NT2/D1 (cell line): ENCODE measurements around the gene PDE3A.

ENCODE experiments used
- DNase-seq: peaks from one replicate; pipeline ENCODE4 v3.0.0-alpha.2; 2011; ENCODE audit warnings: low read depth, low spot score
- H3K27me3 ChIP-seq: 2 replicates; pipeline ENCODE4 v1.6.0; 2011; ENCODE audit warnings: mild to moderate bottlenecking; ENCODE audit not compliant: insufficient read length, insufficient read depth
- H3K36me3 ChIP-seq: 2 replicates; pipeline ENCODE4 v1.6.1; 2011; ENCODE audit warnings: mild to moderate bottlenecking, low read length, mixed read lengths; ENCODE audit not compliant: insufficient read depth, insufficient read length
- H3K4me1 ChIP-seq: 2 replicates; pipeline ENCODE4 v1.5.1; 2011; ENCODE audit not compliant: insufficient read depth, insufficient read length
- H3K4me3 ChIP-seq: 2 replicates; pipeline ENCODE4 v1.5.1; 2011; ENCODE audit warnings: low read depth; ENCODE audit not compliant: insufficient read length
- H3K9ac ChIP-seq: 2 replicates; pipeline ENCODE4 v1.6.0; 2011; ENCODE audit warnings: low read depth; ENCODE audit not compliant: insufficient read length
- H3K9me3 ChIP-seq: 2 replicates; pipeline ENCODE4 v1.5.1; 2011; ENCODE audit warnings: mild to moderate bottlenecking, low read length; ENCODE audit not compliant: insufficient read depth
- SUZ12 ChIP-seq: IDR thresholded peaks from 2 replicates; pipeline ENCODE4 v1.6.1; 2011; ENCODE audit not compliant: insufficient read length, insufficient read depth; ENCODE audit errors: extremely low read depth
- YY1 ChIP-seq: IDR thresholded peaks from 2 replicates; pipeline ENCODE4 v1.6.1; 2011; ENCODE audit not compliant: insufficient read length, insufficient read depth
- ZNF274 ChIP-seq: IDR thresholded peaks from 2 replicates; pipeline ENCODE4 v1.6.1; 2011; ENCODE audit warnings: mild to moderate bottlenecking, low read depth, low read length

Gene PDE3A

DNA sequence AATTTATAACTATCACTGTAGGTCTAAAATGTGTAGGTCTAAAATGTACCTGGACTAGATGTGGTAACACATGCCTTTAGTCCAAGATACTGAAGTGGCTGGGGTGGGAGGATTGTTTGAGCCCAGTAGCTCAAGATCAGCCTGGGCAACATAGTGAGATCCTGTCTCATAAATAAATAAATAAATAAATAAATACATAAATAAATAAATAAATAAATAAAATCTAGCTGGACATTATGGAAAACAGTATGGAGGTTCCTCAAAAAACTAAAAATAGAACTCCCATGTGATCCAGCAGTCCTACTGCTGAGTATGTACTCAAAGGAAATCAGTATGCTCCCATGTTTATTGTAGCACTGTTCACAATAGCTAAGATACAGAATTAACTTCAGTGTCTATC is 24.0 kb downstream of the PDE3A start:
- no peak overlapping the region for H3K4me3 ChIP-seq
- H3K4me1 ChIP-seq, result no peaks in the 10 kb centered on the region
- no peaks in the 10 kb centered on the region for H3K27me3 ChIP-seq
- H3K9me3 ChIP-seq, result no peaks in the 10 kb centered on the region
- H3K9ac ChIP-seq, result no peak overlapping the region
- TF ChIP-seq ZNF274, result no peak
- TF ChIP-seq YY1, result no peak
- TF ChIP-seq SUZ12, result no peak
- H3K36me3 ChIP-seq, result no peaks in the 10 kb centered on the region
- DNase-seq, result no peak

- H3K27me3 ChIP-seq, result no peaks in the 10 kb centered on the region
- no peaks in the 10 kb centered on the region for H3K36me3 ChIP-seq
- no peaks in the 10 kb centered on the region for H3K9me3 ChIP-seq
- H3K9ac ChIP-seq, result no peak overlapping the region
- TF ChIP-seq ZNF274, result no peak
- TF ChIP-seq YY1, result no peak
- TF ChIP-seq SUZ12, result no peak
- no peak overlapping the region for H3K4me3 ChIP-seq
- H3K4me1 ChIP-seq, result no peaks in the 10 kb centered on the region
- DNase-seq, result no peak
Observed at GRCh38 chr12:20393707-20394106, 25.4 kb downstream of the PDE3A start.

DNA sequence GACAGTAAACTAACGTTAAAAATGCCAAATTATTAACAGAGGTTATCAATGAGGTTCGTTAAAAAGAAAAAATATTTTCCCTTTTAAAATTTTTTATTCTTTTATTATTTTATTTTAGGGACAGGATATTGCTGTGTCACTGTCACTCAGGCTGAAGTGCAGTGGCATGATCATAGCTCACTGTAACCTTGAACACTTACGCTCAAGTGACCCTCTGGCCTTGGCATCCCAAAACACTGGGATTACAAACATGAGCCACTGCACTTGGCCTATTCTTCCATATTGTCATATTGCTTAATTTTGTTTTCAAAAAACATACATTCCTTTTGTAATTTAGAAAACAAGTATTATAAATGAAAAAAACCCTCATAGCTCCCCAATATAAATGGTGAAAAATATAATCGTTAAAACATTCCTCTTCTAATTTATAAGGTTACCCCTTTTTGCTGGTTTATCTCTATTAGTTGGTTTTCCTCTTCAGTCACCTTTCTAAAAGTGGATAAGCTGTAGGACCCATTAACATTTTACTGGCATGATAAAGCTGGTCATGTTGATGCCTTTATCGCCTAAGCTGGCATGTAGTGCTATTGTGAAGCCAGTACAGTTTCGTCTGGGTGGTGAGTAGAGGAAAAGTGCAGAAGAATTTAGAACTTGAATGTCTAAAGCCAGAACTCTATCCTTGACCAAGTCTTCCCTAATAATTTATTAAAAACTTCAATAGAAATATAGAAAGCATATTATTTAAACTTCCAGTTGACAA is 27.6 kb downstream of the PDE3A start:
- H3K36me3 ChIP-seq, result no peaks in the 10 kb centered on the region
- no peak for TF ChIP-seq ZNF274
- TF ChIP-seq SUZ12, result no peak
- DNase-seq, result no peak
- H3K27me3 ChIP-seq, result no peaks in the 10 kb centered on the region
- H3K4me3 ChIP-seq, result no peak overlapping the region
- H3K9ac ChIP-seq, result no peak overlapping the region
- H3K4me1 ChIP-seq, result no peaks in the 10 kb centered on the region
- no peaks in the 10 kb centered on the region for H3K9me3 ChIP-seq

- Histone ChIP-seq H3K9ac (no peak overlapping the region), H3K36me3 (no peaks in the 10 kb centered on the region), H3K4me3 (no peak overlapping the region), H3K4me1 (no peaks in the 10 kb centered on the region), H3K27me3 (no peaks in the 10 kb centered on the region), H3K9me3 (no peaks in the 10 kb centered on the region)
- DNase-seq, result no peak
- TF ChIP-seq SUZ12 (no peak), ZNF274 (no peak), YY1 (no peak)
Observed at GRCh38 chr12:20398686-20399085, 30.3 kb downstream of the PDE3A start.

GRCh38 chr12:20400003-20400402 is 31.7 kb downstream of the PDE3A start:
- TF ChIP-seq ZNF274 (no peak), SUZ12 (no peak), YY1 (no peak)
- no peak overlapping the region for H3K4me3 ChIP-seq

GRCh38 chr12:20403230-20403629 is 34.9 kb downstream of the PDE3A start:
- no peaks in the 10 kb centered on the region for H3K4me1 ChIP-seq
- TF ChIP-seq YY1 (no peak), ZNF274 (no peak), SUZ12 (no peak)
- H3K9me3 ChIP-seq, result no peaks in the 10 kb centered on the region
- H3K27me3 ChIP-seq, result no peaks in the 10 kb centered on the region
- peak; percentile 40 for DNase-seq
- no peak overlapping the region for H3K4me3 ChIP-seq
- no peaks in the 10 kb centered on the region for H3K36me3 ChIP-seq
- no peak overlapping the region for H3K9ac ChIP-seq

More at GRCh38 chr12:20400003-20400402, 31.7 kb downstream of the PDE3A start:
- Histone ChIP-seq H3K27me3 (no peaks in the 10 kb centered on the region), H3K36me3 (no peaks in the 10 kb centered on the region), H3K9ac (no peak overlapping the region), H3K9me3 (no peaks in the 10 kb centered on the region), H3K4me1 (no peaks in the 10 kb centered on the region)
- DNase-seq, result no peak

- no peak for DNase-seq
- H3K27me3 ChIP-seq, result no peaks in the 10 kb centered on the region
- H3K9ac ChIP-seq, result no peak overlapping the region
- no peaks in the 10 kb centered on the region for H3K9me3 ChIP-seq
- no peak overlapping the region for H3K4me3 ChIP-seq
- no peaks in the 10 kb centered on the region for H3K36me3 ChIP-seq
- no peak for TF ChIP-seq YY1
- TF ChIP-seq ZNF274, result no peak
- no peak for TF ChIP-seq SUZ12
- H3K4me1 ChIP-seq, result no peaks in the 10 kb centered on the region
Observed at GRCh38 chr12:20404576-20405346, 36.4 kb downstream of the PDE3A start.
